Measurements from ENCODE around the gene PIWIL1.

DNA sequence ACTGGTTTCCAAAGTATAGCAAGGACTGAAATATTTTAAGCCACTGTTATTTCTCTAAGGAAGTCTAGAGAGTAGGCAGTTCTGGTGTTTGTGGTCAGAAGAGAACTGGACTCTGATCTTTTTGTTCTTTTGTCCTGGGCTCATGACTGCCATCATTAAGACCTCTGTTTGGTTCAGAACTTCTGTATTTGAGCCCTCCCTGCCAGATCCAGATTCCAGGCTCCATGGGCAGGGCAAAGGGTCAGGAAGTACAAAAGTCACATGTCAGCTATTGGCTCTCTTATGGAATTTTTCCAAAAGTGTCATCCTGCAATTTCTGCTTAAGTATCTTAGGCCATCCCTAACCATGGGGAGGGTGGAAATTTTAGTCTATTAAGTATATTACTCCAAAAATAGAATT lies 6.8 kb downstream of the PIWIL1 start:
- no peak for TF ChIP-seq CTCF (IDR thresholded peaks at IDR 0.05)
- TF ChIP-seq POLR2A (IDR thresholded peaks at IDR 0.05), result no peak
